HT1080 (cell line): ENCODE measurements around the gene NFE2L1. TPM values are rescaled to one million over a fixed set of nuclear protein-coding genes. Genes with fewer than 3 reads are reported as not detected.
"Not testable (repeated sequence)": the region's sequence is repeated elsewhere in the genome, so short reads cannot be mapped to it uniquely, and the experiment has no call there.

Source experiments
- DNase-seq: peaks from one replicate; pipeline ENCODE4 v3.0.0-alpha.2; 2015; ENCODE audit warnings: low read depth
- polyA plus RNA-seq, 2 experiments: library from polyadenylated mRNA; depleted of rRNA; stranded (reverse); fragments of >200 nt; gene quantifications; 2 replicates each; pipeline ENCODE4 v1.2.3, GENCODE V29; 2015
- total RNA-seq: library from RNA; depleted of rRNA; stranded (reverse); fragments of >200 nt; shearing (Covaris generic); gene quantifications from 2 replicates; pipeline ENCODE4 v1.2.3, GENCODE V29; 2014; rRNA removed

NFE2L1 gene
- total RNA-seq: 59.4 and 62.3 TPM in 2 replicates
- 138 and 142 TPM in 2 replicates for polyA plus RNA-seq (2015; cell fraction: cytosol; rRNA removed)
- polyA plus RNA-seq (2015; cell fraction: nucleus; rRNA removed): 273 and 285 TPM in 2 replicates

GRCh38 chr17:48047741-48048383 lies at the start of gene NFE2L1:
Gene NFE2L1 (plus strand): TSS chr17:48048359. CDS start chr17:48051119, 2,760 bp downstream.
- peak; percentile 100 for DNase-seq

- peak; percentile 85 for DNase-seq
Measured at GRCh38 chr17:47999582-47999981, 48.6 kb upstream of the NFE2L1 start.

DNA sequence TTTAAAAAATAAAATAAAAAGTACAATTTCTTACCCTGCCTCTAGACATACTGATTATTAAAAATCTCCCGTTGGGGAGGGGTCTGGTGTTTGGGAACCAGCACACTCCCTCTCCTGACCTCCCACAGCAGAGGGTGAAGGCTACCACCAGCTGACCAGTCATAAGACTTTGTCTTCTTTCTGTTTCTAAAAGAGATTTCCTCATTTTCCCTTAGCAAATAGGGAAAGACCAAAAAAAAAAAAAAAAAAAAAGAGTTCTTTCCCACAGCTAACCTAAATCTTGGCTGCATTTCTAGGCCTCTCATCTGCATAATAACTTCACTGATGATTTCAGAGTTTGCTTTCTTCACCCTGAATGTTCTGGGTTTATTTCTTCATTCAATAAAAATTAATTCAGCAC lies 47.0 kb upstream of the NFE2L1 start:
- DNase-seq: no peak

GRCh38 chr17:48001657-48002056 lies 46.5 kb upstream of the NFE2L1 start:
- DNase-seq: not testable (repeated sequence)

DNA sequence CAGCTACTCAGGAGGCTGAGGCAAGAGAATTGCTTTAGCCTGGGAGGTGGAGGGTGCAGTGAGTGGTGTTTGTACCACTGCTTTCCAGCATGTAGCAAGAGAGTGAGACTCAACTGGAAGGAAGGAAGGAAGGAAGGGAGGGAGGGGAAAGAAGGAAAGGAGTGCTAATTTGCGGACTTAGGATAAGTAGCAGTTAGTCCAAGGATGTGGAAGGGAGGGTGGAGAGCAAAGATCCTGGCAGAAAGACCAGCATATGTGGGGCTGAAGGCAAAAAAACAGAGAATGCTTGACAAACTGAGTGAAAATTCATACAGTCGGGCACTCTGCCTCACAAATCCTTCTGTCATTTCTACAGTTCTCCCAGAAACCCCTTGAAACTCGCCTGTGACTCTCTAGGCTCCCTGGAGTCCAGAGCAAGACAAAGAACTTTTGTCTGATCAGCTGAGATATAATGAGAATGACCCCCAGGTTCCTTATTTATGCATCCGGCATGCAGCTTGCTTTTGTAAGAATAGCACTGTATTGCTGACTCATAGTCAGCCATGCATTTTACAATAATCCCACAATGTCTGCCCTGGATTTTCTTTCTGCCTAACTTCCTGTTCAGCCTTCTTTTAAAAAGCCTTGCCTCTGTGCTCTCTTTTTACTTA lies 45.8 kb upstream of the NFE2L1 start:
- DNase-seq: peak; percentile 95

GRCh38 chr17:48002916-48003416 lies 45.2 kb upstream of the NFE2L1 start:
- DNase-seq: no peak

- no peak for DNase-seq
Measured at GRCh38 chr17:48003417-48004151, 44.6 kb upstream of the NFE2L1 start.

DNA sequence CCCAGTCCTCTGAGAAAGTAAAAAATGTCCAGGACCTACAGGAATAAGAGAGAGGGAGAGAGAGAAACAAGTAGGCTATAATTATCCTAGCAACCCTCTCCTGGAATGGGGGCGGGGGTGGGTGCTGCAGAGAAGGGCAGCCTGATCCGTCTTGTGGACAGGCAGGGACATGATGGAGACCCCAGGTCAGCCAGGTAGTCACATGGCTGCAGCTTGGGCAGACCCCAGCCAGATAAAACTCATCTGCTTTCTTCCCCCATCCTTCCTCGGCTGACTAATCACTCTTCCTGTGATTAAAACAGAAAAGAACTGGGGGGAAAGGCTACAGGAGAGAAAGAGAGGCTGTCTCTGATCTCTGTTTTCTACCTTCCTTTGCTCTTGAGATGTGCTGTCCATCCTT lies 43.2 kb upstream of the NFE2L1 start:
- DNase-seq: peak; percentile 55

- DNase-seq: no peak
Measured at GRCh38 chr17:48006936-48007709, 41.0 kb upstream of the NFE2L1 start.

DNA sequence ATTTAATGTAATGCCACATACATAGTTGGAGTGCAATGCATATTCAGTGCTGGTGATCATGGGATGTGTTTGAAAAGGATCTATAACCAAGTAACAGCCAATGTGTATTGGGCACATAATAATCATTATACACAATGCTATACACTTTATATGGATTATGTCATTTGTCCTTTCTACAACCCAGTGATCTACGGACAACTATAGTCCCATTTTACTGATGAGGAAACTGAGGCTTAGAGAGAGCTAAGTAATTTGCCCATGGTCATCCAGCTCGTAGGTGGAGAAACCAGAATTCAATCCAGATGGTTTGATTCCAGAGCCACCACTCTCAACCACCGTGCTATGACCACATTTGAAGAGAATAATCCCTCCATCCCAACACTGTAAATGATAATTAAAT lies 38.0 kb upstream of the NFE2L1 start:
- DNase-seq: no peak

DNA sequence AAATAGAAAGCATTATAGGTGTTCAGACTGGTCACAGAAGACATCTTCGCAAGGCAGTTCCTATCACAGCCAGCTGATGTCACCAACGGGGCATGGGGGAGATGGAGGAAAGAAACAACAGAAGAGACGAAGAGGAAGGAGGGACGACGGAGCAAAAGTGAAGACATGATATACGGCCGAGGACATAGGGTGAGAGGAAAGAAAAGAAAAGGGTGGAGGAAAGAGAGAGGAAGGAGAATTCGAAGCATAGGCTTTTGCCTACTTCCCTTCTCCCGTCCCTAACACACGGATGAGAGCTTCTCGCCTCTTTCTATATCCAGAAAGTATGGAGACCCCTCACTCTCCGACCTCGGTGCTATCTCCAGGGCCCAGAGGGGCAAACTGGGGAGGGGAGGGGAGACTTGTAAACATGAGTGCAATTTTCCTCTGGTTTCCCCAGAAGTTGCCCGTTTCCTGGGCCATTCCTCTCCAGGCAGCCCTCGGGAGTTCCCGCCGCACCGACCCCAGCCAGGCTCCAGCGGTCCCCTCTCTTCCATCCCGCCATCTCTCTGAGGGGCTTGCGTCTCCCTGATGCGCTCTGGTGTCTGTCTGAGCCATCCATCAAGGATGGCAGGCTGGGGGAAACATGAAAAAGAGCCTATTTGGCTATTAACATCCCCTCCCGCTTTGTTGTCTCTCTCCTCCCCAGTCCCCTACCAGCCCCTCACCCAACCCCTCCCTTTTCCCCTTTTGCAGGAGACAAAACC lies 36.6 kb upstream of the NFE2L1 start:
- no peak for DNase-seq

DNA sequence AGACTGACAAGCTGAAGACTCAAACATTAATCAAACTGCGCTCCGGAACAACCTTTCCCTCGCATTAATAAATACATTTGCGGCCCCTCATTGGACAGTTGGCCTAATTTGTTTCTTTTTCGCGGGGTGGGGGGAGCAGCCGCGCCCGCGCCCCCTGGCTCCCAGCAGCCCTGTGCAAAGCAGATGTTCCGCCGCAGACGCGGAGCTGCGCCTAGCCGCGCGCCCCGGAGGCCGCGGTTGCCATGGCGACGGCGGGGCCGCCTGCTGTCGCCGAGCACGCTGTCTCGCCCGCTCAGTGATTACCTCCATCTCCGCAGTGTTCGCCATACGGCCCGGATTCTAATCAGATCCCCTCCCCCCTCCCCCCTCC lies 36.0 kb upstream of the NFE2L1 start:
- no peak for DNase-seq

- DNase-seq: no peak
Measured at GRCh38 chr17:48012654-48013053, 35.5 kb upstream of the NFE2L1 start.

DNA sequence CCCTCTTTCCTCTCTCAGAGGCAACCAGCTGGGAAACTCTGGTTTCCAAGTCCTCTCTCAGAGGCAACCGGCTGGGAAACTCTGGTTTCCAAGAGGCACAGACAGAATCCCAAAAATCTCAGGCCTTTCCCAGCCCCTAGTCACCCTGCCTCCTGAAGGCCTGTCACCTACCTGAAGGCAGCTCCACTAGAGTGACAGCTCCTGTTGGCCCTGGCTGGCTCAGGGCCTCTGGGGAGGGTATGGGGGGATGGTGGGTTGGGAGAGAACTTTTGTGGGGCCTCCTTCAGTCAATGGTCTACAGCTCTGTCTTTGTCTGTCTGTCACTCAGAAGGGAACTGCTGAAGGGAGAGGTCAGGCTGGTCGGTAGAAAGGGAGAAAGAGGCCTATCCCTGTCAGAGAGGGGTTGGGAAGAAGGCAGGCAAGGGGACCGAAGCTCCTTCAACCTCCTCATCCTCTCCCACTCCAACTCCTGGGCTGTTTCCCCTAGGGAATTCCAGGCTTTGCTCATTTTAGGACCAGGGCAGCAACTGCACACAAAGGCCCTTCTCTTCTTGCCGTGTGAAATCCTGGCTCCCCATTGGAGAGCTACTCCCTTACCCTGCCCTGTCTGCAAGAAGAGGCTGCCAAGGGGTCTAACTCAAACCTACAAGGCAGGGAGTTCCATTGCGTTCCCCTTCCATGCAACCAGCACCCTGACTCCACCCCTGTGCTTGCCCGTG lies 34.1 kb upstream of the NFE2L1 start:
- no peak for DNase-seq

- DNase-seq: no peak
Measured at GRCh38 chr17:48014595-48015111, 33.5 kb upstream of the NFE2L1 start.

- peak; percentile 81 for DNase-seq
Measured at GRCh38 chr17:48016112-48016511, 32.0 kb upstream of the NFE2L1 start.

DNA sequence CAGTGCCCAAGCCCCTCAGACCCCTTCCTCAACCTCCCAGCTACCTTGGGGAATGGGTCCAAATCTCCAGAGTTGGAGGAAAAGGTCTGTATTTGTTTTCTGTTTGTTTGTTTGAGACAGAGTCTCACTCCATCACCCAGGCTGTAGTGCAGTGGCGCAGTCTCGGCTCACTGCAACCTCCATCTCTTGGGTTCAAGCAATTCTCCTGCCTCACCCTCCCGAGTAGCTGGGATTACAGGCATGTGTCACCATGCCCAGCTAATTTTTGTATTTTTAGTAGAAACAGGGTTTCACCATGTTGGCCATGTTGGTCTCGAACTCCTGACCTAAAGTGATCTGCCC lies 30.4 kb upstream of the NFE2L1 start:
- DNase-seq: not testable (repeated sequence)

DNA sequence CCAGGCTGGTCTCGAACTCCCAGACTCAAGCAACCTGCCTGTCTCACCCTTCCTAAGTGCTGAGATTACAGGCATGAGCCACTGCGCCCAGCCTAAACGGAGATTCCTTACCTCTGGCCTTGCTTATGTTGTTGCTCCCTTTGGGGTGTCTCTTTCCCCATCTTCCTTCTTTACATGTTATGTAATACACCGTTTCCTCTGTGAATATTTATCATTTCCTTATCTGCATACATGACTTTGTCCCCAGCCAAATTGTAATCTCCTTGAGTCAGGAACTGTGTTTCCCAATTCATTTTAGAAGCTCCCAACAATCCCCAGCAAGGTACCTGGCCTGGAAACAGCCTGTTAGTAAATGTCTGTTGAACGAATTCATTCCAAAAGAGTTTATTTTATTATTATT lies 26.2 kb upstream of the NFE2L1 start:
- no peak for DNase-seq

DNA sequence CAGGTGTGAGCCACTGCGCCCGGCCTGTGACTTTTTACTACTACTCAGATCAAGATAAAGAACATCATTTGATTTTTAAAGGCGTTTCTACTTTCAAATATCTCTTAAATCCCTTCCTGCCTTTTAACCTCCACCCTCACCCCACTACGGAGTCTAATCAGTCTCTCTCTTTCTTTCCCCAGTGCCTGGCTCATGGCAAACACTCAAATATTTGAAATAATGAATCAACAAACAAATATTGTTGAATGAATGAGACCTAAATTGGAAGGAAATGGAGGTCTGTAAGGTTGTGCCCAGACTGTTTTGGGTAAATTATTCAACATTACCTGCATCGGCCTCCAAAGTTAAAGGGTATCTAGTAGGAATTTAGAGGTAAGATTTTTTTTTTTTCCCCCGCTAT lies 25.3 kb upstream of the NFE2L1 start:
- DNase-seq: no peak
